Right lobe of liver (tissue), 4 donors: ENCODE data around the gene NUFIP2.

ENCODE experiments used
- CTCF ChIP-seq, 4 donors: fragments of 200-600 bp in 3 of 4; fragments of 450-650 bp in 1 of 4; IDR thresholded peaks; one replicate each; pipeline versions ENCODE4 v1.5.1 to v1.8.0; 2016 to 2022; ENCODE audit warnings: antibody characterized with exemption in 4 of 4, mild to moderate bottlenecking in 2 of 4
- POLR2A ChIP-seq: fragments of 450-650 bp; IDR thresholded peaks from one replicate; pipeline ENCODE4 v1.6.1; 2017; ENCODE audit warnings: antibody characterized with exemption, mild to moderate bottlenecking
- donor health status: DM: no; HTN: no; CAD: no.
- donor health status: DM: no; HTN: no; CAD: no.
- donor health status: DM: no; HTN: yes; CAD: no.

GRCh38 chr17:29283496-29283895 is 10.5 kb downstream of the NUFIP2 start:
- no peak for TF ChIP-seq POLR2A
- no peak for TF ChIP-seq CTCF (IDR thresholded peaks at IDR 0.05)
